ENCODE data around the gene ZNF746. TPM values are rescaled to one million over a fixed set of nuclear protein-coding genes. Genes with fewer than 3 reads are reported as not detected.

The ZNF746 gene
- total RNA-seq, 1 experiment from 2014 or later: 19.2 TPM

DNA sequence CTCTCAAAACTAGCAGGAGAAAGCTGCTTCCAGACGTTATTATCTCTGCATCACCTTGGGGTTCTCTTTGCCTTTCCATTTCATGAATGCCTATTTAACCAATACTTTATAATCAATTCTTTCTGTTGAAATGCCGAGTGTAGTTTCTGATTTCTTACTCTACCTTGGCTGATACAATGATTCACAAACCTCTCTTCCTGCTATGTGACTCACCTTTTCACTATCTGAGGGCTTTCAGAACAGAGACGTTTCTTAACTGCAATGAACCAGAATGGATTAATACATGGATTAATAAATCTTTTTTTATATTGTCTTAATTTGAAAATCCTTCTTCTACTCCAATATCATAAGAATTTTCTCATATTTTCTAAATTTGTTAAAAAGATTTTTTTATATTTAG, 46.4 kb upstream of the ZNF746 start:
- no peaks in the 10 kb centered on the region for H4K20me1 ChIP-seq (ENCODE audit: insufficient read depth)
- H3K4me1 ChIP-seq (replicated peaks; ENCODE audit: insufficient read depth): peaks cover 10% of the 10 kb centered on the region; the same call in 1 of the 2 replicates
- intact Hi-C loops (cut with micrococcal nuclease; ENCODE audit: unreplicated experiment): no loop called here
- peaks cover 21% of the 10 kb centered on the region; the same call in 1 of the 2 replicates for H3K36me3 ChIP-seq (ENCODE audit: low read depth)
- no peaks in the 10 kb centered on the region for H3K9me2 ChIP-seq (ENCODE audit: insufficient read depth)
- DNase-seq: peak in 1 of 2 experiments; percentile 62
- no peak overlapping the region for H3K4me3 ChIP-seq
- CTCF ChIA-PET: no interaction called here
- 0 out of 2 replicates have a peak, but pooled peaks cover 4% of the 10 kb centered on the region for H3K9me3 ChIP-seq (ENCODE audit: insufficient read depth, low read depth)
- peak overlapping the region; percentile 21; the same call in 1 of the 2 replicates for H3K4me2 ChIP-seq
- peak overlapping the region; percentile 48 for H3K27ac ChIP-seq
- TF ChIP-seq EZH2 (IDR thresholded peaks at IDR 0.05; ENCODE audit: low read depth): no peak
- no TSS peak for BruUV-seq (replicated peaks)
- H3F3A ChIP-seq (ENCODE audit: insufficient read depth, low read depth): peaks cover 15% of the 10 kb centered on the region
- no peak overlapping the region for H2AFZ ChIP-seq
- POLR2A ChIA-PET (ENCODE audit: unreplicated experiment): interaction anchor here (0.7 kb wide), 1 partner anchor 1648 kb away, joined by 3 read pairs; no protein-coding TSS in a partner anchor
- H3K79me2 ChIP-seq (ENCODE audit: low read depth): no peaks in the 10 kb centered on the region
- no peaks in the 10 kb centered on the region for H3K27me3 ChIP-seq (ENCODE audit: insufficient read depth, low read depth)

- TF ChIP-seq EZH2 (IDR thresholded peaks at IDR 0.05; ENCODE audit: low read depth): no peak
- TF ChIP-seq, protein P1, sequence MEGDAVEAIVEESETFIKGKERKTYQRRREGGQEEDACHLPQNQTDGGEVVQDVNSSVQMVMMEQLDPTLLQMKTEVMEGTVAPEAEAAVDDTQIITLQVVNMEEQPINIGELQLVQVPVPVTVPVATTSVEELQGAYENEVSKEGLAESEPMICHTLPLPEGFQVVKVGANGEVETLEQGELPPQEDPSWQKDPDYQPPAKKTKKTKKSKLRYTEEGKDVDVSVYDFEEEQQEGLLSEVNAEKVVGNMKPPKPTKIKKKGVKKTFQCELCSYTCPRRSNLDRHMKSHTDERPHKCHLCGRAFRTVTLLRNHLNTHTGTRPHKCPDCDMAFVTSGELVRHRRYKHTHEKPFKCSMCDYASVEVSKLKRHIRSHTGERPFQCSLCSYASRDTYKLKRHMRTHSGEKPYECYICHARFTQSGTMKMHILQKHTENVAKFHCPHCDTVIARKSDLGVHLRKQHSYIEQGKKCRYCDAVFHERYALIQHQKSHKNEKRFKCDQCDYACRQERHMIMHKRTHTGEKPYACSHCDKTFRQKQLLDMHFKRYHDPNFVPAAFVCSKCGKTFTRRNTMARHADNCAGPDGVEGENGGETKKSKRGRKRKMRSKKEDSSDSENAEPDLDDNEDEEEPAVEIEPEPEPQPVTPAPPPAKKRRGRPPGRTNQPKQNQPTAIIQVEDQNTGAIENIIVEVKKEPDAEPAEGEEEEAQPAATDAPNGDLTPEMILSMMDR (conservative IDR thresholded peaks at IDR 0.05): no peak
- Histone ChIP-seq H3K27me3 (ENCODE audit: insufficient read depth, low read depth) (no peaks in the 10 kb centered on the region), H3K79me2 (ENCODE audit: low read depth) (no peaks in the 10 kb centered on the region), H3F3A (ENCODE audit: insufficient read depth, low read depth) (no peaks in the 10 kb centered on the region), H3K9me2 (ENCODE audit: insufficient read depth) (no peaks in the 10 kb centered on the region), H4K20me1 (ENCODE audit: insufficient read depth) (no peaks in the 10 kb centered on the region), H3K36me3 (ENCODE audit: low read depth) (no peaks in the 10 kb centered on the region), H3K27ac (no peak overlapping the region), H3K9me3 (ENCODE audit: insufficient read depth, low read depth) (peaks cover 37% of the 10 kb centered on the region), H3K4me3 (no peak overlapping the region), H3K4me1 (replicated peaks; ENCODE audit: insufficient read depth) (no peaks in the 10 kb centered on the region), H2AFZ (no peak overlapping the region), H3K4me2 (no peak overlapping the region)
- ChIA-PET POLR2A (ENCODE audit: unreplicated experiment) (no interaction called here), CTCF (no interaction called here)
- intact Hi-C loops (cut with micrococcal nuclease; ENCODE audit: unreplicated experiment): no loop called here
- no TSS peak for BruUV-seq (replicated peaks)
- no peak for DNase-seq
Observed at GRCh38 chr7:149532654-149533053, 35.0 kb upstream of the ZNF746 start.

DNA sequence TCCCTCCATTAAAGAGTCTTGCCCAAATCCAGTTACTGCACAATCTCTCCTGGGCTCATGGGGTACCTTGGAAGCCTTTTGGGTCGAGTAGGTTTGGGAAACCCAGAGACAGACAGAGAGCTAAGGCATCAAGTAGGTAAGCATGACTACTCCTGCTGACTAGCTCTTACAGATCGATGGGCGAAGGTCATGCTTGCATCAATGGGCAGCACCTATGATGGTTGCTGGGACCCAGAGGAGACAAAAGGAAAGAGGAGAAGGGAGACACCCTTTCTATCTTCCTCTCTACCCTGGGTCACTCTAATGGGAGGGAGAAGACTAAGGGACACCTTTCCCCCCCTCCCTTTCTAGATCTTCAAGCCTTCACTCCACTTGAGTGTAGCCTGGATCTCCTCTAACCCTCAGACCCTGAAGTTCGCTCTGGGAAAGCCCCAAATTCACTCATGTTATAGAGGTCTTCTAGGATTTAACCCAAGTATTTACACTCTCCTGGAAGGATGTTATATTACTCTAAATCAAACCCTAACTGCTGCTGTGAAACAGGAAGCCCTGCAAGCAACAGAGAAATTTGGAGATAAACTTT, 31.6 kb upstream of the ZNF746 start:
- no peak for DNase-seq
- Histone ChIP-seq H3K4me2 (no peak overlapping the region), H3K4me1 (replicated peaks; ENCODE audit: insufficient read depth) (no peaks in the 10 kb centered on the region), H4K20me1 (ENCODE audit: insufficient read depth) (no peaks in the 10 kb centered on the region), H3F3A (ENCODE audit: insufficient read depth, low read depth) (no peaks in the 10 kb centered on the region), H3K27me3 (ENCODE audit: insufficient read depth, low read depth) (no peaks in the 10 kb centered on the region), H3K9me3 (ENCODE audit: insufficient read depth, low read depth) (peaks cover 41% of the 10 kb centered on the region), H3K9me2 (ENCODE audit: insufficient read depth) (no peaks in the 10 kb centered on the region; the same call in 1 of the 2 replicates), H3K79me2 (ENCODE audit: low read depth) (no peaks in the 10 kb centered on the region), H3K27ac (no peak overlapping the region), H2AFZ (no peak overlapping the region), H3K36me3 (ENCODE audit: low read depth) (no peaks in the 10 kb centered on the region), H3K4me3 (no peak overlapping the region)
- TF ChIP-seq, protein P1 (conservative IDR thresholded peaks at IDR 0.05): no peak
- no peak for TF ChIP-seq EZH2 (IDR thresholded peaks at IDR 0.05; ENCODE audit: low read depth)
- no TSS peak for BruUV-seq (replicated peaks)
- intact Hi-C loops (cut with micrococcal nuclease; ENCODE audit: unreplicated experiment): no loop called here
- CTCF ChIA-PET: no interaction called here
- POLR2A ChIA-PET (ENCODE audit: unreplicated experiment): no interaction called here

DNA sequence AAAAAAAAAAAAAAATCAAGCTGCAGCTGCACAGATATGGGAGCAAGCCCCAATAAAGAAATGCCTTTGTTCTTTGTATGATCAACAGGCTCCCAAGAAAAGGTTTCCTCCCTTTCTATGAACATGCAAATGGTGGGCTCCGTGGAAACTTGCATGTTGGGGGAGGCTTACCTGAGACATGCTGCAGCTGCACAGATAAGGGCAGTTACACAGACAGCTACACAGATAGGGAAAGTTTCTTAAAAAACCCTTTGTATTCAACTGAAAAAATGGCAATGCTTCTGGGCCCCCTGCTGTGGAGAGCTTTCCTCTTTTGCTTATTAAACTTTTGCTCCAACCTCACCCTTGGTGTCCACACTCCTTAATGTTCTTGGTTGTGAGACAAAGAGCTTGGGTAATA, 29.8 kb upstream of the ZNF746 start:
- Histone ChIP-seq H3K4me1 (replicated peaks; ENCODE audit: insufficient read depth) (no peaks in the 10 kb centered on the region), H3K27me3 (ENCODE audit: insufficient read depth, low read depth) (no peaks in the 10 kb centered on the region), H3K79me2 (ENCODE audit: low read depth) (no peaks in the 10 kb centered on the region), H3K9me2 (ENCODE audit: insufficient read depth) (no peaks in the 10 kb centered on the region; the same call in 1 of the 2 replicates), H4K20me1 (ENCODE audit: insufficient read depth) (no peaks in the 10 kb centered on the region), H3F3A (ENCODE audit: insufficient read depth, low read depth) (no peaks in the 10 kb centered on the region), H3K4me3 (no peak overlapping the region), H3K9me3 (ENCODE audit: insufficient read depth, low read depth) (peaks cover 35% of the 10 kb centered on the region), H3K27ac (no peak overlapping the region), H3K4me2 (0 out of 2 replicates have a peak overlapping the region, but pooled peaks have one; percentile 11), H2AFZ (no peak overlapping the region), H3K36me3 (ENCODE audit: low read depth) (no peaks in the 10 kb centered on the region)
- no TSS peak for BruUV-seq (replicated peaks)
- no peak for TF ChIP-seq EZH2 (IDR thresholded peaks at IDR 0.05; ENCODE audit: low read depth)
- TF ChIP-seq, protein P1 (conservative IDR thresholded peaks at IDR 0.05): no peak
- ChIA-PET CTCF (no interaction called here), POLR2A (ENCODE audit: unreplicated experiment) (no interaction called here)
- intact Hi-C loops (cut with micrococcal nuclease; ENCODE audit: unreplicated experiment): no loop called here
- DNase-seq: no peak
